GM06990 (cell line): Measurements from ENCODE around the gene IL16.

ENCODE experiments used
- DNase-seq: peaks from one replicate; pipeline ENCODE4 v3.0.0-alpha.2; 2011; ENCODE audit not compliant: insufficient read length; ENCODE audit errors: extremely low read depth
- H3K27me3 ChIP-seq: replicated peaks from 2 replicates; pipeline ENCODE4 v1.6.0; 2011; ENCODE audit warnings: low read length; ENCODE audit not compliant: control insufficient read depth, insufficient read depth
- H3K36me3 ChIP-seq: 2 replicates; pipeline ENCODE4 v1.5.1; 2011; ENCODE audit warnings: low read length; ENCODE audit not compliant: control insufficient read depth, insufficient read depth
- H3K4me3 ChIP-seq: replicated peaks from 2 replicates; pipeline ENCODE4 v1.5.1; 2011; ENCODE audit warnings: low read depth, mild to moderate bottlenecking, control low read depth, low read length
- CTCF ChIP-seq: IDR thresholded peaks from 2 replicates; pipeline ENCODE4 v1.5.1; 2011; ENCODE audit warnings: low read length, control low read depth, mild to moderate bottlenecking, inconsistent platforms; ENCODE audit not compliant: insufficient read depth, poor library complexity, severe bottlenecking

Gene IL16

GRCh38 chr15:81161851-81162250, 34.8 kb upstream of the IL16 start:
- Histone ChIP-seq H3K4me3 (no peak overlapping the region), H3K27me3 (no peaks in the 10 kb centered on the region; the same call in 1 of the 2 replicates), H3K36me3 (no peaks in the 10 kb centered on the region)
- no peak for DNase-seq
- no peak for TF ChIP-seq CTCF

GRCh38 chr15:81163961-81164800, 32.5 kb upstream of the IL16 start:
- Histone ChIP-seq H3K4me3 (no peak overlapping the region), H3K36me3 (no peaks in the 10 kb centered on the region), H3K27me3 (no peaks in the 10 kb centered on the region; the same call in 1 of the 2 replicates)
- TF ChIP-seq CTCF, result no peak
- DNase-seq, result no peak

- DNase-seq, result no peak
- Histone ChIP-seq H3K36me3 (no peaks in the 10 kb centered on the region), H3K4me3 (no peak overlapping the region), H3K27me3 (no peaks in the 10 kb centered on the region; the same call in 1 of the 2 replicates)
- no peak for TF ChIP-seq CTCF
Measured at GRCh38 chr15:81165535-81165934, 31.1 kb upstream of the IL16 start.

GRCh38 chr15:81166636-81167305, 29.9 kb upstream of the IL16 start:
- TF ChIP-seq CTCF, result no peak
- DNase-seq, result no peak
- H3K36me3 ChIP-seq, result no peaks in the 10 kb centered on the region
- no peak overlapping the region for H3K4me3 ChIP-seq
- H3K27me3 ChIP-seq, result no peaks in the 10 kb centered on the region; the same call in 1 of the 2 replicates

- no peak for TF ChIP-seq CTCF
- Histone ChIP-seq H3K27me3 (no peaks in the 10 kb centered on the region; the same call in 1 of the 2 replicates), H3K4me3 (no peak overlapping the region), H3K36me3 (no peaks in the 10 kb centered on the region)
- DNase-seq, result no peak
Measured at GRCh38 chr15:81168131-81168526, 28.6 kb upstream of the IL16 start.
